Measurements from ENCODE around the gene MORN2. TPM values are rescaled to one million over a fixed set of nuclear protein-coding genes. Genes with fewer than 3 reads are reported as not detected.

Gene MORN2
- polyA plus RNA-seq, 1 donor from 2014 or later = 116 TPM

- Histone ChIP-seq H3K9ac (ENCODE audit: low read length) (no peak overlapping the region), H3K79me2 (replicated peaks; ENCODE audit: insufficient read depth, low read length) (no peaks in the 10 kb centered on the region), H3K9me2 (ENCODE audit: insufficient read depth, low read length) (no peaks in the 10 kb centered on the region), H4K20me1 (ENCODE audit: insufficient read depth) (no peaks in the 10 kb centered on the region), H3F3A (ENCODE audit: insufficient read depth, low read length, poor library complexity, severe bottlenecking) (no peaks in the 10 kb centered on the region), H3K36me3 (ENCODE audit: insufficient read depth, low read length) (no peaks in the 10 kb centered on the region), H3K27me3 (ENCODE audit: insufficient read depth, low read depth, low read length) (no peaks in the 10 kb centered on the region), H3K4me3 (ENCODE audit: low read length) (no peak overlapping the region), H3K4me2 (ENCODE audit: low read length) (no peak overlapping the region), H2AFZ (ENCODE audit: low read depth, low read length) (no peak overlapping the region), H3K9me3 (ENCODE audit: low read length) (no peaks in the 10 kb centered on the region), H3K27ac (ENCODE audit: low read length) (no peak overlapping the region)
- TF ChIP-seq SMC3 (conservative IDR thresholded peaks at IDR 0.05; ENCODE audit: poor library complexity) (no peak), EZH2 (IDR thresholded peaks at IDR 0.05; ENCODE audit: borderline replicate concordance, insufficient read depth, low read length, poor library complexity, severe bottlenecking) (no peak), TAF1 (IDR thresholded peaks at IDR 0.05; ENCODE audit: low read depth) (no peak), EP300 (conservative IDR thresholded peaks at IDR 0.05; ENCODE audit: poor library complexity, severe bottlenecking) (no peak), REST (IDR thresholded peaks at IDR 0.05; ENCODE audit: borderline replicate concordance) (no peak)
Measured at GRCh38 chr2:38907743-38908562, 32.2 kb downstream of the MORN2 start.

DNA sequence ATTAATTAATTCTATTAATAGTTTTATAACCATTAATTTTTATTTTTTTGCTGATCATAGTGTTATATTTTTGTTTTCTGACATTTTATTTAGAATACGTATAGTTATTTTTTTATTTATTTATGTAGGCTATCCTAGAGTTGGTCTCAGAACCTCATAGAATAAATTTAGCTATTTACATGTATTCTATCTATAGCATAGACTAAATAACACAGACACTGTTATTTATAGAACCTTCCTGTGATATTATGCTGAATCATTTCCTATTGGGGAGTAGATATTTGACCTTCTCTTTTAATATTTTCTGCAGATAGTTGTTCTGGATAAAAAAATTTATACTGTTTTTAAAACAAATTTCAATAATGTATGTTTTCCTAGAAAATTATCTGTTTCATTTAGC is 34.1 kb downstream of the MORN2 start:
- H3K79me2 ChIP-seq (replicated peaks; ENCODE audit: insufficient read depth, low read length) = no peaks in the 10 kb centered on the region
- no peak overlapping the region for H3K9ac ChIP-seq (ENCODE audit: low read length)
- no peak overlapping the region for H3K27ac ChIP-seq (ENCODE audit: low read length)
- no peak for TF ChIP-seq EZH2 (IDR thresholded peaks at IDR 0.05; ENCODE audit: borderline replicate concordance, insufficient read depth, low read length, poor library complexity, severe bottlenecking)
- TF ChIP-seq REST (IDR thresholded peaks at IDR 0.05; ENCODE audit: borderline replicate concordance) = no peak
- no peak for TF ChIP-seq CTCF (IDR thresholded peaks at IDR 0.05; ENCODE audit: poor library complexity, severe bottlenecking)
- H3K4me2 ChIP-seq (ENCODE audit: low read length) = no peak overlapping the region
- H3K4me3 ChIP-seq (ENCODE audit: low read length) = no peak overlapping the region
- H2AFZ ChIP-seq (ENCODE audit: low read depth, low read length) = no peak overlapping the region
- H4K20me1 ChIP-seq (ENCODE audit: insufficient read depth) = no peaks in the 10 kb centered on the region
- H3K27me3 ChIP-seq (ENCODE audit: insufficient read depth, low read depth, low read length) = no peaks in the 10 kb centered on the region
- H3F3A ChIP-seq (ENCODE audit: insufficient read depth, low read length, poor library complexity, severe bottlenecking) = no peaks in the 10 kb centered on the region
- H3K36me3 ChIP-seq (ENCODE audit: insufficient read depth, low read length) = no peaks in the 10 kb centered on the region
- H3K9me2 ChIP-seq (ENCODE audit: insufficient read depth, low read length) = no peaks in the 10 kb centered on the region
- H3K9me3 ChIP-seq (ENCODE audit: low read length) = no peaks in the 10 kb centered on the region
